Measurements from ENCODE around the gene CATSPERD. TPM values are rescaled to one million over a fixed set of nuclear protein-coding genes. Genes with fewer than 3 reads are reported as not detected.

The CATSPERD gene
- total and polyA plus RNA-seq, 9 of the 15 experiments (the other 6 are each of a cell fraction or from before 2014, with no cell fraction given), result not detected

DNA sequence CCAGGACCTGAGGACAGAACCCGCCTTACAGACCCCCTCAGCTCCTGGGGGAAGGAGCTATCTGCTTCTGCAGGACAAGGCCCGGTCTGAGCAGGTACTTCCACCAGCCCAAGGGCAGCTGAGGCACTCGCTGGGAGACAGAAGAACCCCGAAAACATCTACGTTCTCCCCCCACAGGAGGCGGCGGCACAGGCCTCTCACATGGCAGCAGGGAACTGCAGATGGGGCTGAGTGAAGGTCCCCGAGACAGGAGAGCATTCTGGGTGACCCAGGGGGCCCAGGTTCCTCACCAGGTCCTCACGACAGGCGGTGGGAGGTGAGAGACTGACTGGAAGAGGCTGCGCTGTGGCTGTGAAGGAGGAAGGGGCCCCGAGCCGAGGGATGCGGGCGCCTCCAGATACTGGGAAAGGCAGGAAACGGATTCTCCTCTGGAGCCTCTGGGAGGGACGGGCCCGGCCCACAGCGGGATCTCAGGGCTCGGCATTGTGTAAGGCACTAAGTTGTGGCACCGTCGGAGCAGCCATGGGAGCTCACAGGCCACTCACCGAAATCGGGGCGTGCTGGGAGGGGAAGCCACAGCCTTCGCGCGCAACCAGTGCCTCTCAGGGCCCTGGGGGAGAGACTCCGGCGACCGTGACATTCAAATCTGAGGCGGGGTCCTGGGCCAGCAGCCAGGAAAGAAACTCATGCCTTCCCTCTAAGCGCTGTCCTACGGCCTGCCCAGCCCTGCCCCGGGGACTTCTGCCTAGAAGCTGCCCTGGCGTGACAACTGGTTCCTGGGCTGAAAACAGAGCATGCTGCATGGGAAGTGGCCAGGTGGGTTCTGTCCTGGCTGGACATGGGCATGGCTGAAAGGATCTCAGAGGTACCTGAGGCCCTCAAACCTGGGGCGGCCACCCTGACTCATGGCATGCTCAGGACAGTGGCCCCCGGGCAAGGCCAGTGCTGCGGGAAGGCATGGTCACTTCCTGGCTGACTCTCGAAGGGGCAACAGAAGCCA, 16.3 kb upstream of the CATSPERD start (continued):
- TF ChIP-seq ZFX (CRISPR knock-in tag; IDR thresholded peaks at IDR 0.05) (0 out of 2 replicates have a peak, but pooled peaks have one; percentile 21), NFIX (CRISPR knock-in tag; IDR thresholded peaks at IDR 0.05; ENCODE audit: low read depth) (no peak), POLR2G (IDR thresholded peaks at IDR 0.05; ENCODE audit: low read depth, low read length) (peak; percentile 80), C11orf30 (IDR thresholded peaks at IDR 0.05; ENCODE audit: low read depth) (no peak)

DNA sequence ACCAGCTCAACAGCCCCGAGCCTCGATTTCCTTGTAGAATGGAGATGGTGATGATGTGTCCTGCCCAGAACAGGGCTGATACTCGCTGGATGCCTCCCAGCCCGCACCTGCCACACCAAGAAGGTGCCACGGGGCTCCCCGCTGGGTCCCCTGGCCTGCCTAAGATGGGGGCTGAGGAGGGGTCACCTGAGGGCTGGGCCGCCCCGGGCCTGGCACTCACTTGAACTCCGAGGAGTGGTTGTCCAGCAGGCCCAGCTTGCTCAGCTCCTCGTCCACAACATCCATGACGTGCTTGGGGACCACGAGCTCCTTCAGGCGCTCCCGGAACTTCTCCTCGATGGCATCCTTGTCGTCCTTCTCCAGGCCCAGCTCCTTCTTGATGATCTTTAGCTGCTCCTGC, 14.9 kb upstream of the CATSPERD start:
- peak in 1 of 4 experiments; percentile 9 for DNase-seq (ENCODE audit: extremely low read depth in 1 of 4, low spot score in 3 of 4)
- ChIA-PET CTCF (ENCODE audit: low intra/inter-chr PET ratio) (no interaction called here), POLR2A (interaction anchor here (0.7 to 3.5 kb wide), 9 partner anchors 8 to 272 kb away, joined by 3 to 20 read pairs (median 9); partner anchors contain the start of genes CATSPERD, LONP1, RANBP3 and RPL36)
- Histone ChIP-seq H3K4me3 (no peak overlapping the region), H4K20me1 (replicated peaks; ENCODE audit: control insufficient read depth, insufficient read depth, low read length) (0 out of 2 replicates have a peak, but pooled peaks cover 3% of the 10 kb centered on the region), H3K36me3 (ENCODE audit: control insufficient read depth, insufficient read depth, low read length) (peaks cover 78% of the 10 kb centered on the region; the same call in 2 of the 3 replicates), H3K79me2 (ENCODE audit: control insufficient read depth, insufficient read depth, low read length) (peaks cover 15% of the 10 kb centered on the region; the same call in 2 of the 3 replicates), H3K9ac (ENCODE audit: insufficient read depth in 1 of 2, low read depth in 2 of 2, low read length in 2 of 2) (no peak overlapping the region; a peak in 1 of 4 replicates), H3K9me1 (ENCODE audit: control insufficient read depth, insufficient read depth, low read length) (no peaks in the 10 kb centered on the region), H2AFZ (ENCODE audit: low read depth, low read length) (no peak overlapping the region), H3K4me2 (ENCODE audit: insufficient read depth, low read length) (no peak overlapping the region), H3K27ac (ENCODE audit: extremely low read depth, low read depth, low read length) (no peak overlapping the region), H3K27me3 (ENCODE audit: control insufficient read depth in 2 of 2, insufficient read depth in 2 of 2, low read length in 2 of 2) (no peaks in the 10 kb centered on the region), H3K9me3 (replicated peaks; ENCODE audit: control insufficient read depth, insufficient read depth, low read depth, low read length) (no peaks in the 10 kb centered on the region), H3K4me1 (replicated peaks in 1 of 2; ENCODE audit: control insufficient read depth in 2 of 2, insufficient read depth in 2 of 2, low read length in 2 of 2) (peaks cover 0 to 23% of the 10 kb centered on the region in 2 experiments; a peak in 2 of 5 replicates)
- intact Hi-C loops (cut with micrococcal nuclease), result no loop called here
- no peak for FAIRE-seq
- in situ Hi-C loops (cut with MboI), result no loop called here
- peak; percentile 3 for ATAC-seq
- 91% methylated on average over 14 of the region's 16 CpGs for WGBS (ENCODE audit: insufficient coverage, low coverage, missing lambda C conversion rate)
- BruUV-seq (replicated peaks), result no TSS peak
- peak; percentile 80 for TF ChIP-seq POLR2G (IDR thresholded peaks at IDR 0.05; ENCODE audit: low read depth, low read length)
- TF ChIP-seq SUPT5H (IDR thresholded peaks at IDR 0.05), result peak; percentile 26; the same call in 1 of the 2 replicates
- TF ChIP-seq RBM22 (IDR thresholded peaks at IDR 0.05; ENCODE audit: low read depth, low read length, poor library complexity, severe bottlenecking), result peak; percentile 92
- peak; percentile 58 for TF ChIP-seq RBFOX2 (IDR thresholded peaks at IDR 0.05; ENCODE audit: low read depth, low read length)
- TF ChIP-seq HMG20A (CRISPR knock-in tag; conservative IDR thresholded peaks at IDR 0.05), result no peak

Measured in K562 (cell line).